Keratinocyte (primary cell): ENCODE results near the gene DDX54. TPM values are rescaled to one million over a fixed set of nuclear protein-coding genes. Genes with fewer than 3 reads are reported as not detected.

Experiments
- DNase-seq: peaks from one replicate; pipeline ENCODE4 v3.0.0-alpha.2; 2011; ENCODE audit warnings: low read depth, missing footprints, low spot score
- FAIRE-seq: peaks from 2 replicates; lab custom pipeline; 2011; peaks lifted over from hg19 to GRCh38; lab: Jason Lieb, UNC
- H2AFZ ChIP-seq: 2 replicates; pipeline ENCODE4 v1.6.0; 2012; ENCODE audit warnings: low read length, control low read depth, inconsistent platforms; ENCODE audit not compliant: control insufficient read depth
- H3K27ac ChIP-seq: 2 replicates; pipeline ENCODE4 v1.5.1; 2011; ENCODE audit warnings: low read length; ENCODE audit not compliant: control insufficient read depth, insufficient read depth
- H3K27me3 ChIP-seq: 3 replicates; pipeline ENCODE4 v1.6.0; 2011; ENCODE audit warnings: low read length; ENCODE audit not compliant: control insufficient read depth, insufficient read depth; ENCODE audit errors: extremely low read depth
- H3K36me3 ChIP-seq, 2 experiments: 2 replicates in 1 of 2; 3 replicates in 1 of 2; pipeline ENCODE4 v1.5.1; 2011; ENCODE audit warnings: low read length in 2 of 2, mild to moderate bottlenecking in 1 of 2; ENCODE audit not compliant: control insufficient read depth in 2 of 2, insufficient read depth in 2 of 2; ENCODE audit errors: extremely low read depth in 1 of 2
- H3K4me1 ChIP-seq: 3 replicates; pipeline ENCODE4 v1.5.1; 2011; ENCODE audit warnings: low read length; ENCODE audit not compliant: control insufficient read depth, insufficient read depth; ENCODE audit errors: extremely low read depth
- H3K4me2 ChIP-seq: 3 replicates; pipeline ENCODE4 v1.6.0; 2011; ENCODE audit warnings: low read depth, low read length; ENCODE audit not compliant: control insufficient read depth, insufficient read depth; ENCODE audit errors: extremely low read depth
- H3K4me3 ChIP-seq, 3 experiments: fragments of 200-600 bp in 1 of 3; sonication (generic) in 1 of 3; 2 replicates in 2 of 3; 3 replicates in 1 of 3; pipeline ENCODE4 v1.5.1; 2011 to 2016; ENCODE audit warnings: low read length in 3 of 3, mild to moderate bottlenecking in 3 of 3, control low read depth in 2 of 3, inconsistent platforms in 1 of 3, low read depth in 1 of 3, mixed read lengths in 1 of 3, mixed run types in 1 of 3, moderate library complexity in 1 of 3; ENCODE audit not compliant: control insufficient read depth in 2 of 3, insufficient read depth in 2 of 3; ENCODE audit errors: extremely low read depth in 1 of 3
- H3K79me2 ChIP-seq: 2 replicates; pipeline ENCODE4 v1.6.0; 2012; ENCODE audit warnings: low read length; ENCODE audit not compliant: control insufficient read depth, insufficient read depth
- H3K9ac ChIP-seq: 3 replicates; pipeline ENCODE4 v1.6.0; 2011; ENCODE audit warnings: low read length; ENCODE audit not compliant: control insufficient read depth, insufficient read depth; ENCODE audit errors: extremely low read depth
- H3K9me1 ChIP-seq: 3 replicates; pipeline ENCODE4 v1.6.0; 2011; ENCODE audit warnings: low read length; ENCODE audit not compliant: control insufficient read depth, insufficient read depth; ENCODE audit errors: extremely low read depth
- H3K9me3 ChIP-seq: 2 replicates; pipeline ENCODE4 v1.5.1; 2012; ENCODE audit warnings: low read depth, low read length; ENCODE audit not compliant: control insufficient read depth
- H4K20me1 ChIP-seq: 3 replicates; pipeline ENCODE4 v1.6.0; 2011; ENCODE audit warnings: low read length; ENCODE audit not compliant: control insufficient read depth, insufficient read depth; ENCODE audit errors: extremely low read depth
- CTCF ChIP-seq, 3 experiments: IDR thresholded peaks in 1 of 3; conservative IDR thresholded peaks in 1 of 3; optimal IDR thresholded peaks in 1 of 3; 2 replicates in 2 of 3; 3 replicates in 1 of 3; pipeline versions ENCODE3 to v1.5.1; 2011; ENCODE audit warnings: low read length in 3 of 3, mild to moderate bottlenecking in 3 of 3, moderate library complexity in 2 of 3, control low read depth in 1 of 3, inconsistent platforms in 1 of 3; ENCODE audit not compliant: insufficient read depth in 2 of 3; ENCODE audit errors: extremely low read depth in 1 of 3
- EZH2 ChIP-seq: IDR thresholded peaks from one replicate; pipeline ENCODE4 v1.6.1; 2012; ENCODE audit warnings: inconsistent platforms, mild to moderate bottlenecking, low read length, moderate library complexity
- dilution Hi-C: fragments of 300-500 bp; cut with MboI; formaldehyde crosslinking; loops from one replicate; pipeline ENCODE4 v1.7.0; 2020; ENCODE audit warnings: low sequenced_read_pairs; ENCODE audit not compliant: extremely low pct_ligation_motif_present
- polyA plus RNA-seq, 5 experiments: library from polyadenylated mRNA; depleted of rRNA in 3 of 5; stranded (reverse) in 3 of 5; stranded (forward) in 1 of 5; unstranded in 1 of 5; fragments of >200 nt; gene quantifications; 1 replicate in 1 of 5; 2 replicates in 3 of 5; 3 replicates in 1 of 5; pipeline versions ENCODE4 v1.2.1 to v1.2.3, GENCODE V29; 2011 to 2012; ENCODE audit warnings: missing spikeins in 2 of 5, low read depth in 1 of 5, low replicate concordance in 1 of 5

The DDX54 gene
- polyA plus RNA-seq, 1 donor (not counting 4 experiments of a cell fraction or from before 2014, with no cell fraction given) = 44.6 TPM

- H3K4me2 ChIP-seq = no peak overlapping the region
- no peak overlapping the region for H3K27ac ChIP-seq
- no peak overlapping the region for H3K4me3 ChIP-seq
- H2AFZ ChIP-seq = no peak overlapping the region
- dilution Hi-C loops = loop anchor here (25.0 kb wide), 1 partner anchor 96 kb away; the partner anchor contains the start of gene DTX1
- no peak for DNase-seq
- peaks cover 20 to 32% of the 10 kb centered on the region in 2 experiments for H3K36me3 ChIP-seq
- no peaks in the 10 kb centered on the region for H3K79me2 ChIP-seq
- H3K9me3 ChIP-seq = no peaks in the 10 kb centered on the region
- H4K20me1 ChIP-seq = no peaks in the 10 kb centered on the region
- H3K9me1 ChIP-seq = no peaks in the 10 kb centered on the region
- H3K4me1 ChIP-seq = peaks cover 8% of the 10 kb centered on the region
- no peak for FAIRE-seq
- H3K27me3 ChIP-seq = peaks cover 12% of the 10 kb centered on the region
- no peak overlapping the region for H3K9ac ChIP-seq
- TF ChIP-seq EZH2 (no peak), CTCF (optimal IDR thresholded peaks at IDR 0.05 in 1 of 3, IDR thresholded peaks at IDR 0.05 in 1 of 3, conservative IDR thresholded peaks at IDR 0.05 in 1 of 3; ENCODE audit: extremely low read depth in 1 of 3, insufficient read depth in 2 of 3, low read length in 3 of 3) (no peak)
Observed at GRCh38 chr12:113158439-113159203, 26.7 kb downstream of the DDX54 start.

DNA sequence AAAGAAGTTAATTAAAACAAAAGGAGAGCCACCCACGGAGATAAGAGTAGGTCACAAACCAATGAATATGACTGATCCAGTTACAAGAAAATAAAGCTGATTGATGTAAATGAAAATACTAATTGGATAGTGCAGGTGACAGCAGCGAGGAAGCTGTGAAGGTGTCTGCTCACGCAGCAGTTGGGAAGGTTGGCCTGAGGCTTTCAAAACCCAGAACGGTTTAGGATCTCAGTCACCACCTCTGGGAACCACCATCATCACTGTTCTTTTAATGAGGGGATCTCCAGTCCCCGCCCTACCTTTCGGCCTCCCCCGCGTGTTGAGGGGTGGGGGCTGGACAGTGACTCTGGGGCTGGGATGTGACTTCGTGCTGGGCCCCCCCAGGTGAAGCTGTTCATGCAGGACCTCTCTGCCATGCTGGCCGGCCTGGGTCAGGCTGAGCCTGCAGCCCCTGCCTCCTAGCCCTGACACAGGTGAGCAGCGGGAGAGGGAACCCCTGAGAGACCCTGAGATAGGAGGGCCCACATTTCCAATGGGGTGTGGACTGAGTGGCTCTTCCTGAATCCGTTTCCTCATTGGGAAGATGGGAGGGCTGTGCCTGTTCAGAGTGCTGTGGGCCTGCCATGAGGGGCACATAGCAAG, 27.9 kb downstream of the DDX54 start:
- no peak overlapping the region for H2AFZ ChIP-seq
- no peaks in the 10 kb centered on the region for H4K20me1 ChIP-seq
- DNase-seq = no peak
- dilution Hi-C loops = loop anchor here (25.0 kb wide), 1 partner anchor 95 kb away; the partner anchor contains the start of gene DTX1
- no peak overlapping the region for H3K27ac ChIP-seq
- no peak overlapping the region for H3K4me3 ChIP-seq
- no peak overlapping the region for H3K4me2 ChIP-seq
- no peak overlapping the region for H3K9ac ChIP-seq
- peaks cover 17% of the 10 kb centered on the region for H3K27me3 ChIP-seq
- no peak for FAIRE-seq
- peaks cover 11% of the 10 kb centered on the region for H3K4me1 ChIP-seq
- no peaks in the 10 kb centered on the region for H3K79me2 ChIP-seq
- H3K36me3 ChIP-seq = peaks cover 13 to 20% of the 10 kb centered on the region in 2 experiments
- H3K9me1 ChIP-seq = no peaks in the 10 kb centered on the region
- TF ChIP-seq CTCF (optimal IDR thresholded peaks at IDR 0.05 in 1 of 3, IDR thresholded peaks at IDR 0.05 in 1 of 3, conservative IDR thresholded peaks at IDR 0.05 in 1 of 3; ENCODE audit: extremely low read depth in 1 of 3, insufficient read depth in 2 of 3, low read length in 3 of 3) (no peak), EZH2 (no peak)
- no peaks in the 10 kb centered on the region for H3K9me3 ChIP-seq
